IPS-18a (cell line): Measurements from ENCODE around the gene UBAP2.

Source experiments
- H3K27ac ChIP-seq: one replicate; pipeline ENCODE4 v1.5.1; 2013; ENCODE audit warnings: low read length
- H3K27me3 ChIP-seq: one replicate; pipeline ENCODE4 v1.6.1; 2013; ENCODE audit warnings: mild to moderate bottlenecking, low read length; ENCODE audit not compliant: control insufficient read depth, insufficient read depth
- H3K36me3 ChIP-seq: one replicate; pipeline ENCODE4 v1.6.1; 2013; ENCODE audit warnings: low read depth, low read length; ENCODE audit not compliant: control insufficient read depth
- H3K4me1 ChIP-seq: one replicate; pipeline ENCODE4 v1.6.1; 2013; ENCODE audit warnings: low read depth, low read length; ENCODE audit not compliant: control insufficient read depth
- H3K4me3 ChIP-seq: one replicate; pipeline ENCODE4 v1.5.1; 2013; ENCODE audit warnings: low read length
- H3K9ac ChIP-seq: one replicate; pipeline ENCODE4 v1.6.1; 2013; ENCODE audit warnings: mild to moderate bottlenecking, low read length, moderate library complexity
- H3K9me3 ChIP-seq: one replicate; pipeline ENCODE4 v1.6.1; 2013; ENCODE audit warnings: low read depth, low read length; ENCODE audit not compliant: control insufficient read depth

UBAP2 gene

DNA sequence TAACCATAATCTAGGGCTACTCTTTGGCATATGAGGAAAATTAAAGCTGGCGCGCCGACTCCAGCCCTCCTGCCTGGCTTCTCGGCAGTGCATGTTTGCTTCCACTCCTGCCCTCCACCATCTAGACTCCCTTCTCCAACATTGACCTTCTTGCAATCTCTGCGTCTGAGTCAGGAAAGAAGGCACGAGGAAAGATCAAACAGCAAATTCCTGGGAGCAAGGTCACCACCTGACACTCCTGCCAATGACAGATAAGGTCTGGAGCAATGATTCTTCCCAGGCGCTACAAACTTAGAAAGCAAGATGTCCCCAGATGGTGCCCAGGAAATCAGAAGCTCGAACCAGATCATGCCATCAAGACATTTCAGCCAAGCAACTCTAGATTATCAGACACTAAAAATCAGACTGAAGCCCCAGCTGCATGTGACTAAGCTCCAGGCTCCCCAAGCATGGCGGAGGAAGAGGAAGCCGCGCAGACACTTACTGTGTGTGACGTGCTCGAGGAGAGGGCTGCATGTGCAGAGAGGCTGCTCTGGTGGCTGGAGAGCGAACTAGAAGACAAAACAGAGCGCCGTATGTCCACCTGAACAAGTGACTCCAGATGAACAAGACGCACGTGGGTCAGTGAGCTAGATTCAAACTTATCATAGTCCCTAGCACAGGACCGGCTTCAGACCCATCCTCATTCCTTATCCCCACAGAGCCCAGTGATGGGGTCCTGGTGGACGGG lies 116.4 kb downstream of the UBAP2 start:
- Histone ChIP-seq H3K27me3 (no peaks in the 10 kb centered on the region), H3K36me3 (peaks cover 79% of the 10 kb centered on the region)

DNA sequence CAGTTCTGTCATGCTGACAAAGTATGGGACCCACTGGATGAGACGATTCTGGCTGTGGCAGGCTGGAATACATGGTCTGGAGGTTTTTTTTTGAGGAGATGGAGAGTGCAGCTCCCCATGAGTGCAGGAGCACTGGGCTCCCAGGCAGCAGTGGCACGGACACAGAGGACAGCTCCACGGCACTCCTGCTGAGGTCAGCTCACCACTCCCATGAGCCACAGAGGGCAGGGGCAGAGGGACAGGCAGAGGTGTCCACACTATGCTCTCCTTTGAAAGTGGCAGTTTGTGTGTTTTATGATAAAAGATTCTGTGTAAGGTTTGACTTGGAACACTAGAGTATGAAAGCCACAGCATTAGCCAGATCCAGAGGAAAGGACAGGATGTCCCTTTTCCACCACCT lies 117.4 kb downstream of the UBAP2 start:
- Histone ChIP-seq H3K36me3 (peaks cover 84% of the 10 kb centered on the region), H3K4me3 (no peak overlapping the region), H3K27me3 (no peaks in the 10 kb centered on the region), H3K9me3 (no peaks in the 10 kb centered on the region), H3K4me1 (peaks cover 10% of the 10 kb centered on the region), H3K9ac (no peak overlapping the region), H3K27ac (no peak overlapping the region)

More for the DNA sequence above, 116.4 kb downstream of the UBAP2 start:
- Histone ChIP-seq H3K27ac (no peak overlapping the region), H3K9me3 (no peaks in the 10 kb centered on the region), H3K4me3 (no peak overlapping the region), H3K4me1 (peaks cover 10% of the 10 kb centered on the region), H3K9ac (no peak overlapping the region)

- no peaks in the 10 kb centered on the region for H3K9me3 ChIP-seq
- H3K4me3 ChIP-seq, result no peak overlapping the region
- H3K27me3 ChIP-seq, result no peaks in the 10 kb centered on the region
- H3K9ac ChIP-seq, result no peak overlapping the region
- H3K27ac ChIP-seq, result no peak overlapping the region
- H3K36me3 ChIP-seq, result peaks cover 83% of the 10 kb centered on the region
- no peaks in the 10 kb centered on the region for H3K4me1 ChIP-seq
Measured at GRCh38 chr9:33927694-33928093, 121.0 kb downstream of the UBAP2 start.

DNA sequence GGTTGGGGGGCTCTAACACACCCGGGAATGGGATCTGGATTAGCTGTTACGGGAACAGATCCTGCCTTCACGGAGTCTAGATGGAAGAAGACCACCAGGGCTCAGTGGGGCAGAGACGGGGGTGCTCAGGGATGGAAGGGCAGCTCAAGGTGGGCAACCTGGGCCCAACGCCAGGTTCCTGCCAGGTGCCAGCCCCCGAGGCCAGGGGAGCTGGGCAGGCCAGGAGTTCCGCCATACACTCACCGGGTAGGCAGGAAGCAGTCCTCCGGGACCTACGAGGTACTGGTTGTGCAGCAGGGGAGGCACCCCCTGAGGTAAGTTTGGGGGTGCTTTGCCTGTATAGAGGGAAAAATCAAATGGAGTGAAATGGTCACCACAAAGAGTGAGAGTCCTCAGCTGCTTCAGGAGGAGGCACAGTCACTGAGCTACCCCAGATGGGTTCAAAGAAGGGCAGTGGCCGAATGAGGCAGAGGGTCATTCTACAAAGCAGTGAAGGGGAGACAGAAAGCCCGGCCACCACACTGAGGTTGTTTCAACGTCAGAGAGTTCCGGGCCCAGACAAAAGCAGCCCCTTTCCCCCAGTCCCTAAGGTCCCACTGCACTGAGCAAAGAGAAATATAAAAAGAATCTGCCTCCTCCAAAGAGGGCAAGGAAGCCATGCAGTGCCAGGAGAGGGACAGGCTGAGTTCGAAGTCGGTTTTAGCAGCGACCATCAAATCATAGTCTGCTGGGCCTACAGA lies 121.8 kb downstream of the UBAP2 start:
- Histone ChIP-seq H3K27ac (no peak overlapping the region), H3K27me3 (no peaks in the 10 kb centered on the region), H3K4me1 (no peaks in the 10 kb centered on the region), H3K9ac (no peak overlapping the region), H3K36me3 (peaks cover 83% of the 10 kb centered on the region), H3K9me3 (no peaks in the 10 kb centered on the region), H3K4me3 (no peak overlapping the region)

DNA sequence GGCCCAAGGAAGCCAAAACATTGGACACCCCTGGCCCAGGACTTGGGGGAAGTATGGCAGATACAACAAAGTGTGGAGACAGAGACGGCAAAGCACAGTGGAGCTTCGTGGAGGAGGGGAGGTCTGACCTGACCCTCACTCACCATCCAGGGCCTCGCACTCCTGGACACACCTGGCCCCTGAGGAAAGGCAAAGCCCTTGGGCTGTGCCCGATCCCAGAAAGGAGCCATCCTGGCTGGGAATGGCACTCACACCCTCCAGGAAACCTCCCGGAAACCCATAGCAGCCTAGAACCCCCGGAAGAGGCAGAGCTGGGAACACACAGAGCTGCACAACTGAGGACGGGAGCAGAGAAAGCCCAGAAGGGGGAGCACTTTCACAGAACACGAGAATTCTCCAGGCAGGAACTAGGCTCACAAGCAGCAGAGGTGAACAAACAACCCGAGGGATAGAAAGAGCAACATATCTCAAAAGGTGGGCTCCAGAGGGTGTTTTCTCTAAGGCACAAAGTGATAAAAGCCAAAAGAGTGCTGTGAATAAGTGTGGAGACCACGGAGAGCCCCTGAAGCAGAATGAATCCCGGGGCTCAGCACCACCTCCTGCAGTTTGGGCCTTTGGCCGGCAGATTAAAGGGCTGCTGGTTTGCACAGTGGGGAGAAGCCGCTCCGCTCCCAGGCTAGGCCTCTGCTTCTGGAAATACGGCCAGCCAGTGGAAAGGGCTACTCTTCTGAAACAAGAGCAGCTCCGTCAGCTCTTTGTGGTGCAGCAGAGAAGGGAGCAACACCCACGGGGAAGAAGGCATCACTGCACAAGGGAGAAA lies 123.5 kb downstream of the UBAP2 start:
- no peak overlapping the region for H3K9ac ChIP-seq
- H3K27ac ChIP-seq, result no peak overlapping the region
- H3K4me1 ChIP-seq, result no peaks in the 10 kb centered on the region
- no peaks in the 10 kb centered on the region for H3K9me3 ChIP-seq
- H3K4me3 ChIP-seq, result no peak overlapping the region
- no peaks in the 10 kb centered on the region for H3K27me3 ChIP-seq
- H3K36me3 ChIP-seq, result peaks cover 89% of the 10 kb centered on the region

DNA sequence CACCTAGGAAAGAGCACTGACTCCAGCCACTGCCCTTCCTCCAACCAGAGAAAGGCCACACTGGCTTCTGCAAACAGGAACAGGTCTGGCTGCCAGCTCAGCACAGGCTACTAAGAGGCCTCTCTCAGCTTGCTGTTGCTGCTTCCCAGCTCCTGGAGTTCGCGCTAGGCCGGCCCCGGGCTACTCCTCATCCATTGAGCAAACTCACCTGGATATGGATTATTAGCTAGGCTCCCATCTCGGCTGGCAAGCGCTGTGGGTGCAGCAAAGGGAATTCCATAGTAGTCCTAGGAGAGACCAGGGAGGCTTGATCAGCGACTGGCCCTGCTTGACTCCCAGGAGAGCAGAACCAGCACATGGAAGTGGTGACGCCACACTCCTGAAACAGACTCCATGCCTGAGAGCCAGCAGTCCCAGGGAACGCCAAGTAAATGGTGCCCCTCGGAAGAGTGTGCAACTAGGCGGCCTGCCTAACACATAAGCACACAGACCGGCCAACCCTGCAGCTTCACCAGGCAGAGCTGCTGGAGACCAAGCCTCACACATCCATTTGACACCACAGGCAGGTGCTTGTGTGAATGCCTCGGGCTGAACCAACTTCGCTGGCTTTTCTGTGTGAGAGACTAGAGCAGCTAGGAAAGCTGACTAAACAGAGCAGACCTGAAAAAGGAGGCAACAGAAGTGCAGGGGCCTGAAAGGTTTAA lies 124.5 kb downstream of the UBAP2 start:
- no peaks in the 10 kb centered on the region for H3K4me1 ChIP-seq
- H3K4me3 ChIP-seq, result no peak overlapping the region
- H3K27ac ChIP-seq, result no peak overlapping the region
- H3K9me3 ChIP-seq, result no peaks in the 10 kb centered on the region
- no peak overlapping the region for H3K9ac ChIP-seq
- no peaks in the 10 kb centered on the region for H3K27me3 ChIP-seq
- peaks cover 96% of the 10 kb centered on the region for H3K36me3 ChIP-seq

DNA sequence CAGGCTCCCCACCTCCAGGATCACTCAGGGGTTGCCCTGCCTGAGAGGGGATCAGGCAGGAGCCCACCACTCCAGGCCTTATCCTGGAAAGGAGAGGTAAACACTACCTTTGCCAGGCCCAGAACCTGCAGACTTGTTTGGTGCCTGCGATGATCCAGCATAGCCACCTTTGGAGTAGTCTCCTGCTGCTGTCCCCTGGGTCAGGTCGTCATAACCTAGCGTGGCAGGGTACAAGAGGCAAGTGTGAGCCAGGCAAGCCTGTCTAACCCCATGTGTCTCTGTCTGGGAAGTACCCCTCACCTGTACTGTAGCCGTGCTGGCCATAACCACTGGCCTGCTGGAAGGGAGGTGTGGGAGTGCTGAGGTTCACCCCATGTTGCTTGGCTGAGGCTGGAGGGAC lies 125.6 kb downstream of the UBAP2 start:
- Histone ChIP-seq H3K27ac (no peak overlapping the region), H3K4me1 (no peaks in the 10 kb centered on the region), H3K9me3 (no peaks in the 10 kb centered on the region), H3K4me3 (no peak overlapping the region), H3K9ac (no peak overlapping the region), H3K36me3 (peaks cover 96% of the 10 kb centered on the region), H3K27me3 (no peaks in the 10 kb centered on the region)

- H3K4me1 ChIP-seq, result no peaks in the 10 kb centered on the region
- H3K9me3 ChIP-seq, result no peaks in the 10 kb centered on the region
- H3K27me3 ChIP-seq, result no peaks in the 10 kb centered on the region
- no peak overlapping the region for H3K27ac ChIP-seq
- no peak overlapping the region for H3K4me3 ChIP-seq
- H3K9ac ChIP-seq, result no peak overlapping the region
- peaks cover 96% of the 10 kb centered on the region for H3K36me3 ChIP-seq
Measured at GRCh38 chr9:33921967-33922895, 126.5 kb downstream of the UBAP2 start.

GRCh38 chr9:33919276-33919897 lies 129.3 kb downstream of the UBAP2 start:
- H3K27me3 ChIP-seq, result no peaks in the 10 kb centered on the region
- H3K36me3 ChIP-seq, result peaks cover 84% of the 10 kb centered on the region
- no peaks in the 10 kb centered on the region for H3K4me1 ChIP-seq
- no peak overlapping the region for H3K4me3 ChIP-seq
- no peak overlapping the region for H3K9ac ChIP-seq
- no peak overlapping the region for H3K27ac ChIP-seq
- no peaks in the 10 kb centered on the region for H3K9me3 ChIP-seq

GRCh38 chr9:33917036-33917435 lies 131.7 kb downstream of the UBAP2 start:
- H3K27me3 ChIP-seq, result no peaks in the 10 kb centered on the region
- H3K27ac ChIP-seq, result no peak overlapping the region
- H3K9ac ChIP-seq, result no peak overlapping the region
- H3K4me1 ChIP-seq, result no peaks in the 10 kb centered on the region
- H3K4me3 ChIP-seq, result no peak overlapping the region
- no peaks in the 10 kb centered on the region for H3K9me3 ChIP-seq
- peaks cover 74% of the 10 kb centered on the region for H3K36me3 ChIP-seq
